Nephron progenitor cell (in vitro differentiated cells): ENCODE results near the gene IGFLR1.

ENCODE experiments used
- DNase-seq: peaks from one replicate; pipeline ENCODE4 v3.0.0; 2021
- H3K27ac Mint-ChIP-seq: 2 replicates; pipeline ENCODE4 v1.8.0; 2021; ENCODE audit warnings: mild to moderate bottlenecking, moderate library complexity, mixed read lengths
- H3K27me3 Mint-ChIP-seq: 2 replicates; pipeline ENCODE4 v1.8.0; 2021; ENCODE audit warnings: mild to moderate bottlenecking, low read depth, mixed read lengths; ENCODE audit not compliant: poor library complexity
- H3K36me3 Mint-ChIP-seq: 2 replicates; pipeline ENCODE4 v1.8.0; 2021; ENCODE audit warnings: low read depth, mixed read lengths
- H3K4me1 Mint-ChIP-seq: 2 replicates; pipeline ENCODE4 v1.8.0; 2021; ENCODE audit warnings: mixed read lengths
- H3K4me3 Mint-ChIP-seq: 2 replicates; pipeline ENCODE4 v1.8.0; 2021; ENCODE audit warnings: mild to moderate bottlenecking, moderate library complexity, mixed read lengths
- H3K9me3 Mint-ChIP-seq: 2 replicates; pipeline ENCODE4 v1.8.0; 2021; ENCODE audit warnings: mild to moderate bottlenecking, moderate library complexity, mixed read lengths
- CTCF ChIP-seq: fragments of 200-600 bp; sonication (generic); IDR thresholded peaks from 2 replicates; pipeline ENCODE4 v1.5.0; 2021; ENCODE audit warnings: antibody characterized with exemption

The IGFLR1 gene

GRCh38 chr19:35789195-35789977, 47.1 kb upstream of the IGFLR1 start:
- no peak for DNase-seq
- no peak for TF ChIP-seq CTCF
- Mint-ChIP-seq H3K27ac (no peak overlapping the region), H3K4me3 (no peak overlapping the region), H3K4me1 (no peaks in the 10 kb centered on the region), H3K9me3 (no peaks in the 10 kb centered on the region), H3K27me3 (peaks cover 8% of the 10 kb centered on the region), H3K36me3 (peaks cover 5% of the 10 kb centered on the region)

- Mint-ChIP-seq H3K4me1 (peaks cover 6% of the 10 kb centered on the region), H3K36me3 (peaks cover 6% of the 10 kb centered on the region), H3K27ac (peak overlapping the region; percentile 46), H3K4me3 (no peak overlapping the region), H3K27me3 (peaks cover 5% of the 10 kb centered on the region), H3K9me3 (no peaks in the 10 kb centered on the region)
- no peak for TF ChIP-seq CTCF
- DNase-seq: no peak
Observed at GRCh38 chr19:35788205-35788960, 46.1 kb upstream of the IGFLR1 start.

GRCh38 chr19:35787227-35787799, 45.1 kb upstream of the IGFLR1 start:
- Mint-ChIP-seq H3K9me3 (no peaks in the 10 kb centered on the region), H3K36me3 (peaks cover 16% of the 10 kb centered on the region), H3K27me3 (peaks cover 8% of the 10 kb centered on the region), H3K4me3 (no peak overlapping the region), H3K4me1 (peaks cover 13% of the 10 kb centered on the region), H3K27ac (no peak overlapping the region)
- no peak for DNase-seq
- no peak for TF ChIP-seq CTCF

GRCh38 chr19:35786299-35787160, 44.3 kb upstream of the IGFLR1 start:
- no peak for DNase-seq

GRCh38 chr19:35785339-35785627, 43.0 kb upstream of the IGFLR1 start:
- Mint-ChIP-seq H3K4me1 (peaks cover 13% of the 10 kb centered on the region), H3K4me3 (no peak overlapping the region), H3K27ac (no peak overlapping the region), H3K27me3 (peaks cover 8% of the 10 kb centered on the region), H3K9me3 (no peaks in the 10 kb centered on the region), H3K36me3 (peaks cover 24% of the 10 kb centered on the region)
- DNase-seq: no peak
- no peak for TF ChIP-seq CTCF

More at GRCh38 chr19:35786299-35787160, 44.3 kb upstream of the IGFLR1 start:
- H3K27me3 Mint-ChIP-seq: peaks cover 8% of the 10 kb centered on the region
- H3K4me1 Mint-ChIP-seq: peaks cover 13% of the 10 kb centered on the region
- no peak for TF ChIP-seq CTCF
- H3K36me3 Mint-ChIP-seq: peaks cover 19% of the 10 kb centered on the region
- H3K4me3 Mint-ChIP-seq: no peak overlapping the region
- no peaks in the 10 kb centered on the region for H3K9me3 Mint-ChIP-seq
- H3K27ac Mint-ChIP-seq: no peak overlapping the region
